Keratinocyte (primary cell): ENCODE data around the gene MAP7D2. TPM values are rescaled to one million over a fixed set of nuclear protein-coding genes. Genes with fewer than 3 reads are reported as not detected.

Experiments used
- DNase-seq: peaks from one replicate; pipeline ENCODE4 v3.0.0-alpha.2; 2011; ENCODE audit warnings: low read depth, missing footprints, low spot score
- FAIRE-seq: peaks from 2 replicates; lab custom pipeline; 2011; peaks lifted over from hg19 to GRCh38; lab: Jason Lieb, UNC
- H2AFZ ChIP-seq: 2 replicates; pipeline ENCODE4 v1.6.0; 2012; ENCODE audit warnings: low read length, control low read depth, inconsistent platforms; ENCODE audit not compliant: control insufficient read depth
- H3K27ac ChIP-seq: 2 replicates; pipeline ENCODE4 v1.5.1; 2011; ENCODE audit warnings: low read length; ENCODE audit not compliant: control insufficient read depth, insufficient read depth
- H3K27me3 ChIP-seq: 3 replicates; pipeline ENCODE4 v1.6.0; 2011; ENCODE audit warnings: low read length; ENCODE audit not compliant: control insufficient read depth, insufficient read depth; ENCODE audit errors: extremely low read depth
- H3K36me3 ChIP-seq, 2 experiments: 2 replicates in 1 of 2; 3 replicates in 1 of 2; pipeline ENCODE4 v1.5.1; 2011; ENCODE audit warnings: low read length in 2 of 2, mild to moderate bottlenecking in 1 of 2; ENCODE audit not compliant: control insufficient read depth in 2 of 2, insufficient read depth in 2 of 2; ENCODE audit errors: extremely low read depth in 1 of 2
- H3K4me1 ChIP-seq: 3 replicates; pipeline ENCODE4 v1.5.1; 2011; ENCODE audit warnings: low read length; ENCODE audit not compliant: control insufficient read depth, insufficient read depth; ENCODE audit errors: extremely low read depth
- H3K4me2 ChIP-seq: 3 replicates; pipeline ENCODE4 v1.6.0; 2011; ENCODE audit warnings: low read depth, low read length; ENCODE audit not compliant: control insufficient read depth, insufficient read depth; ENCODE audit errors: extremely low read depth
- H3K4me3 ChIP-seq, 3 experiments: fragments of 200-600 bp in 1 of 3; sonication (generic) in 1 of 3; 2 replicates in 2 of 3; 3 replicates in 1 of 3; pipeline ENCODE4 v1.5.1; 2011 to 2016; ENCODE audit warnings: low read length in 3 of 3, mild to moderate bottlenecking in 3 of 3, control low read depth in 2 of 3, inconsistent platforms in 1 of 3, low read depth in 1 of 3, mixed read lengths in 1 of 3, mixed run types in 1 of 3, moderate library complexity in 1 of 3; ENCODE audit not compliant: control insufficient read depth in 2 of 3, insufficient read depth in 2 of 3; ENCODE audit errors: extremely low read depth in 1 of 3
- H3K79me2 ChIP-seq: 2 replicates; pipeline ENCODE4 v1.6.0; 2012; ENCODE audit warnings: low read length; ENCODE audit not compliant: control insufficient read depth, insufficient read depth
- H3K9ac ChIP-seq: 3 replicates; pipeline ENCODE4 v1.6.0; 2011; ENCODE audit warnings: low read length; ENCODE audit not compliant: control insufficient read depth, insufficient read depth; ENCODE audit errors: extremely low read depth
- H3K9me1 ChIP-seq: 3 replicates; pipeline ENCODE4 v1.6.0; 2011; ENCODE audit warnings: low read length; ENCODE audit not compliant: control insufficient read depth, insufficient read depth; ENCODE audit errors: extremely low read depth
- H3K9me3 ChIP-seq: 2 replicates; pipeline ENCODE4 v1.5.1; 2012; ENCODE audit warnings: low read depth, low read length; ENCODE audit not compliant: control insufficient read depth
- H4K20me1 ChIP-seq: 3 replicates; pipeline ENCODE4 v1.6.0; 2011; ENCODE audit warnings: low read length; ENCODE audit not compliant: control insufficient read depth, insufficient read depth; ENCODE audit errors: extremely low read depth
- CTCF ChIP-seq, 3 experiments: IDR thresholded peaks in 1 of 3; conservative IDR thresholded peaks in 1 of 3; optimal IDR thresholded peaks in 1 of 3; 2 replicates in 2 of 3; 3 replicates in 1 of 3; pipeline versions ENCODE3 to v1.5.1; 2011; ENCODE audit warnings: low read length in 3 of 3, mild to moderate bottlenecking in 3 of 3, moderate library complexity in 2 of 3, control low read depth in 1 of 3, inconsistent platforms in 1 of 3; ENCODE audit not compliant: insufficient read depth in 2 of 3; ENCODE audit errors: extremely low read depth in 1 of 3
- EZH2 ChIP-seq: IDR thresholded peaks from one replicate; pipeline ENCODE4 v1.6.1; 2012; ENCODE audit warnings: inconsistent platforms, mild to moderate bottlenecking, low read length, moderate library complexity
- dilution Hi-C: fragments of 300-500 bp; cut with MboI; formaldehyde crosslinking; loops from one replicate; pipeline ENCODE4 v1.7.0; 2020; ENCODE audit warnings: low sequenced_read_pairs; ENCODE audit not compliant: extremely low pct_ligation_motif_present
- polyA plus RNA-seq, 5 experiments: library from polyadenylated mRNA; depleted of rRNA in 3 of 5; stranded (reverse) in 3 of 5; stranded (forward) in 1 of 5; unstranded in 1 of 5; fragments of >200 nt; gene quantifications; 1 replicate in 1 of 5; 2 replicates in 3 of 5; 3 replicates in 1 of 5; pipeline versions ENCODE4 v1.2.1 to v1.2.3, GENCODE V29; 2011 to 2012; ENCODE audit warnings: missing spikeins in 2 of 5, low read depth in 1 of 5, low replicate concordance in 1 of 5

MAP7D2 gene
- polyA plus RNA-seq, 1 donor (not counting 4 experiments of a cell fraction or from before 2014, with no cell fraction given), result 0.76 TPM

- no peaks in the 10 kb centered on the region for H3K79me2 ChIP-seq
- no peak overlapping the region for H2AFZ ChIP-seq
- H3K4me2 ChIP-seq, result peak overlapping the region; percentile 10
- H3K9ac ChIP-seq, result no peak overlapping the region
- no peak for DNase-seq
- peaks cover 3% of the 10 kb centered on the region for H3K9me1 ChIP-seq
- H4K20me1 ChIP-seq, result no peaks in the 10 kb centered on the region
- H3K27ac ChIP-seq, result no peak overlapping the region
- no peaks in the 10 kb centered on the region for H3K36me3 ChIP-seq
- H3K4me3 ChIP-seq, result no peak overlapping the region
- H3K4me1 ChIP-seq, result peaks cover 9% of the 10 kb centered on the region
- no peaks in the 10 kb centered on the region for H3K27me3 ChIP-seq
- dilution Hi-C loops, result no loop called here
- FAIRE-seq, result peak; percentile 86
- H3K9me3 ChIP-seq, result no peaks in the 10 kb centered on the region
- TF ChIP-seq EZH2 (no peak), CTCF (optimal IDR thresholded peaks at IDR 0.05 in 1 of 3, IDR thresholded peaks at IDR 0.05 in 1 of 3, conservative IDR thresholded peaks at IDR 0.05 in 1 of 3; ENCODE audit: extremely low read depth in 1 of 3, insufficient read depth in 2 of 3, low read length in 3 of 3) (no peak)
Observed at GRCh38 chrX:20056704-20057103, 60.0 kb downstream of the MAP7D2 start.

- Histone ChIP-seq H3K9ac (no peak overlapping the region), H3K79me2 (no peaks in the 10 kb centered on the region), H4K20me1 (no peaks in the 10 kb centered on the region), H3K9me3 (no peaks in the 10 kb centered on the region), H3K27ac (no peak overlapping the region), H3K9me1 (peaks cover 3% of the 10 kb centered on the region), H2AFZ (no peak overlapping the region), H3K27me3 (no peaks in the 10 kb centered on the region), H3K4me1 (peaks cover 9% of the 10 kb centered on the region), H3K4me2 (no peak overlapping the region), H3K4me3 (no peak overlapping the region), H3K36me3 (no peaks in the 10 kb centered on the region)
- TF ChIP-seq CTCF (optimal IDR thresholded peaks at IDR 0.05 in 1 of 3, IDR thresholded peaks at IDR 0.05 in 1 of 3, conservative IDR thresholded peaks at IDR 0.05 in 1 of 3; ENCODE audit: extremely low read depth in 1 of 3, insufficient read depth in 2 of 3, low read length in 3 of 3) (no peak), EZH2 (no peak)
- dilution Hi-C loops, result no loop called here
- DNase-seq (no peak), FAIRE-seq (no peak)
Observed at GRCh38 chrX:20053537-20053936, 63.2 kb downstream of the MAP7D2 start.
